H9 (cell line): ENCODE measurements around the gene KRTAP12-3. TPM values are rescaled to one million over a fixed set of nuclear protein-coding genes. Genes with fewer than 3 reads are reported as not detected.

ENCODE experiments used
- DNase-seq: peaks from one replicate; pipeline ENCODE4 v3.0.0-alpha.2; 2017
- H2AFZ ChIP-seq: one replicate; pipeline ENCODE4 v1.6.1; 2013; ENCODE audit warnings: mild to moderate bottlenecking, low read length, control low read depth, moderate library complexity
- H2AK5ac ChIP-seq: 2 replicates; pipeline ENCODE4 v1.6.1; 2013; ENCODE audit warnings: low read length, control low read depth, mixed read lengths; ENCODE audit not compliant: insufficient read length
- H2BK120ac ChIP-seq: one replicate; pipeline ENCODE4 v1.6.1; 2013; ENCODE audit warnings: low read depth, mild to moderate bottlenecking, low read length, control low read depth, inconsistent platforms; ENCODE audit not compliant: poor library complexity, severe bottlenecking
- H2BK12ac ChIP-seq: 2 replicates; pipeline ENCODE4 v1.6.1; 2013; ENCODE audit warnings: low read length, control low read depth, mixed read lengths, low read depth; ENCODE audit not compliant: insufficient read length
- H2BK15ac ChIP-seq: 2 replicates; pipeline ENCODE4 v1.6.1; 2013; ENCODE audit warnings: low read depth, low read length, control low read depth
- H2BK20ac ChIP-seq: one replicate; pipeline ENCODE4 v1.6.1; 2013; ENCODE audit warnings: low read depth, mild to moderate bottlenecking, low read length, control low read depth, inconsistent platforms; ENCODE audit not compliant: poor library complexity, severe bottlenecking
- H2BK5ac ChIP-seq: 2 replicates; pipeline ENCODE4 v1.6.1; 2013; ENCODE audit warnings: low read length, control low read depth, mixed read lengths; ENCODE audit not compliant: insufficient read length
- H3K14ac ChIP-seq: 2 replicates; pipeline ENCODE4 v1.6.1; 2013; ENCODE audit warnings: low read length, control low read depth; ENCODE audit not compliant: insufficient read depth
- H3K18ac ChIP-seq: 2 replicates; pipeline ENCODE4 v1.6.1; 2013; ENCODE audit warnings: low read depth, mild to moderate bottlenecking, mixed read lengths, low read length, control low read depth; ENCODE audit not compliant: insufficient read length
- H3K23ac ChIP-seq: 2 replicates; pipeline ENCODE4 v1.6.1; 2013; ENCODE audit warnings: low read length, control low read depth, mixed read lengths, low read depth; ENCODE audit not compliant: insufficient read length
- H3K23me2 ChIP-seq: 2 replicates; pipeline ENCODE4 v1.6.1; 2013; ENCODE audit warnings: low read depth, mild to moderate bottlenecking, mixed read lengths, low read length, control low read depth; ENCODE audit not compliant: insufficient read length, poor library complexity, severe bottlenecking
- H3K27ac ChIP-seq: 2 replicates; pipeline ENCODE4 v1.5.1; 2013; ENCODE audit warnings: low read length, control low read depth, mixed read lengths, low read depth; ENCODE audit not compliant: insufficient read length
- H3K27me3 ChIP-seq: 2 replicates; pipeline ENCODE4 v1.6.1; 2013; ENCODE audit warnings: low read length, control low read depth, inconsistent platforms; ENCODE audit not compliant: insufficient read depth
- H3K4ac ChIP-seq: 2 replicates; pipeline ENCODE4 v1.6.1; 2013; ENCODE audit warnings: low read depth, mild to moderate bottlenecking, control low read depth, inconsistent platforms, low read length, moderate library complexity
- H3K4me1 ChIP-seq: 2 replicates; pipeline ENCODE4 v1.6.1; 2013; ENCODE audit warnings: low read length, control low read depth, inconsistent platforms; ENCODE audit not compliant: insufficient read depth
- H3K4me2 ChIP-seq: 2 replicates; pipeline ENCODE4 v1.6.1; 2013; ENCODE audit warnings: low read length, control low read depth, mixed read lengths; ENCODE audit not compliant: insufficient read length, insufficient read depth
- H3K56ac ChIP-seq: 2 replicates; pipeline ENCODE4 v1.6.1; 2013; ENCODE audit warnings: low read depth, mild to moderate bottlenecking, mixed read lengths, low read length, control low read depth; ENCODE audit not compliant: insufficient read length
- H3K79me1 ChIP-seq: 2 replicates; pipeline ENCODE4 v1.6.1; 2013; ENCODE audit warnings: low read depth, mild to moderate bottlenecking, moderate library complexity, low read length, control low read depth, inconsistent platforms; ENCODE audit not compliant: insufficient read depth, poor library complexity, severe bottlenecking
- H3K79me2 ChIP-seq: 2 replicates; pipeline ENCODE4 v1.6.1; 2013; ENCODE audit warnings: low read length, control low read depth, inconsistent platforms; ENCODE audit not compliant: insufficient read depth
- H3K9ac ChIP-seq: 2 replicates; pipeline ENCODE4 v1.6.1; 2013; ENCODE audit warnings: low read length, control low read depth, mixed read lengths; ENCODE audit not compliant: insufficient read length; ENCODE audit errors: extremely low read depth
- H3K9me3 ChIP-seq: one replicate; pipeline ENCODE4 v1.6.1; 2013; ENCODE audit warnings: low read depth, low read length, inconsistent platforms; ENCODE audit not compliant: control insufficient read depth
- H3T11ph ChIP-seq: one replicate; pipeline ENCODE4 v1.6.1; 2013; ENCODE audit warnings: mild to moderate bottlenecking, low read length, control low read depth, inconsistent platforms
- H4K20me1 ChIP-seq: one replicate; pipeline ENCODE4 v1.6.1; 2013; ENCODE audit not compliant: control insufficient read depth, insufficient read length, insufficient read depth
- H4K5ac ChIP-seq: 2 replicates; pipeline ENCODE4 v1.6.1; 2013; ENCODE audit warnings: low read depth, mild to moderate bottlenecking, mixed read lengths, low read length, control low read depth; ENCODE audit not compliant: insufficient read length
- H4K8ac ChIP-seq: replicated peaks from 2 replicates; pipeline ENCODE4 v1.6.1; 2013; ENCODE audit warnings: low read length, control low read depth, mixed read lengths, low read depth; ENCODE audit not compliant: insufficient read length
- H4K91ac ChIP-seq: 2 replicates; pipeline ENCODE4 v1.6.1; 2013; ENCODE audit warnings: low read depth, mild to moderate bottlenecking, moderate library complexity, mixed read lengths, low read length, control low read depth; ENCODE audit not compliant: insufficient read length
- H3K27ac Mint-ChIP-seq, 3 experiments: 2 replicates in 2 of 3; 3 replicates in 1 of 3; pipeline ENCODE4 v1.8.0; 2020 to 2021; ENCODE audit warnings: mixed read lengths in 3 of 3, mild to moderate bottlenecking in 1 of 3, moderate library complexity in 1 of 3
- H3K27me3 Mint-ChIP-seq: 2 replicates; pipeline ENCODE4 v1.8.0; 2021; ENCODE audit warnings: low read depth, mild to moderate bottlenecking, moderate library complexity, mixed read lengths
- H3K36me3 Mint-ChIP-seq, 3 experiments: 2 replicates in 2 of 3; 3 replicates in 1 of 3; pipeline ENCODE4 v1.8.0; 2020 to 2021; ENCODE audit warnings: low read depth in 3 of 3, mixed read lengths in 3 of 3; ENCODE audit not compliant: insufficient read depth in 1 of 3
- H3K4me1 Mint-ChIP-seq, 2 experiments: 2 replicates each; pipeline ENCODE4 v1.8.0; 2020; ENCODE audit warnings: mixed read lengths in 2 of 2
- H3K4me3 Mint-ChIP-seq, 2 experiments: 2 replicates in 1 of 2; 3 replicates in 1 of 2; pipeline ENCODE4 v1.8.0; 2020 to 2021; ENCODE audit warnings: mild to moderate bottlenecking in 2 of 2, mixed read lengths in 2 of 2, moderate library complexity in 1 of 2
- H3K9me3 Mint-ChIP-seq, 2 experiments: 2 replicates in 1 of 2; 3 replicates in 1 of 2; pipeline ENCODE4 v1.8.0; 2020; ENCODE audit warnings: mild to moderate bottlenecking in 2 of 2, mixed read lengths in 2 of 2, moderate library complexity in 1 of 2
- CTCF ChIP-seq: fragments of 200-600 bp; sonication (generic); conservative IDR thresholded peaks from 3 replicates; pipeline ENCODE4 v1.8.0; 2021; ENCODE audit warnings: antibody characterized with exemption, mild to moderate bottlenecking
- WGBS: extraction: QIAGEN DNeasy Blood & Tissue Kit; methylation state at CpG from one replicate; pipeline ENCODE4 v1.1.7; 2013; ENCODE audit warnings: missing lambda C conversion rate, low lambda C conversion rate, mixed read lengths; ENCODE audit not compliant: insufficient read length; ENCODE audit errors: extremely low coverage; 5-methylcytosine and 5-hydroxymethylcytosine counted together
- total RNA-seq: library from RNA; stranded (reverse); gene quantifications from 2 replicates; pipeline ENCODE4 v1.2.1, GENCODE V29; 2021

KRTAP12-3 gene
- total RNA-seq, 1 experiment from 2014 or later: not detected

- no peak within 1 kb of the TSS for H3K27ac ChIP-seq
- no peak within 1 kb of the TSS for H3K14ac ChIP-seq
- H3K79me2 ChIP-seq: no peaks in the 10 kb centered on the region
- peak; percentile 22 for DNase-seq
- no peak within 1 kb of the TSS for H2BK5ac ChIP-seq
- H2BK12ac ChIP-seq: no peak within 1 kb of the TSS
- Mint-ChIP-seq H3K9me3 (peaks cover 0 to 4% of the 10 kb centered on the region in 2 experiments; a peak in 2 of 5 replicates), H3K4me3 (no peak within 1 kb of the TSS; a peak in 1 of 5 replicates), H3K36me3 (no peaks in the 10 kb centered on the region), H3K27me3 (peaks cover 33% of the 10 kb centered on the region), H3K27ac (no peak within 1 kb of the TSS; a peak in 2 of 7 replicates), H3K4me1 (peaks cover 19 to 26% of the 10 kb centered on the region in 2 experiments)
- H3K4me2 ChIP-seq: no peak within 1 kb of the TSS
- no peak within 1 kb of the TSS for H3K56ac ChIP-seq
- no peak within 1 kb of the TSS for H2BK20ac ChIP-seq
- no peak within 1 kb of the TSS for H4K8ac ChIP-seq
- H3K18ac ChIP-seq: no peak within 1 kb of the TSS
- no peak within 1 kb of the TSS for H3K4ac ChIP-seq
- H4K5ac ChIP-seq: no peak within 1 kb of the TSS
- no peaks in the 10 kb centered on the region for H3K79me1 ChIP-seq
- peaks cover 5% of the 10 kb centered on the region; the same call in 1 of the 2 replicates for H3K4me1 ChIP-seq
- no peak within 1 kb of the TSS for H3T11ph ChIP-seq
- H3K9me3 ChIP-seq: no peaks in the 10 kb centered on the region
- no peak within 1 kb of the TSS for H4K91ac ChIP-seq
- no peaks in the 10 kb centered on the region for H3K23me2 ChIP-seq
- no CpG with 5 or more reads among the region's 23 CpGs for WGBS
- TF ChIP-seq CTCF: no peak
- no peak within 1 kb of the TSS for H2BK15ac ChIP-seq
- H2BK120ac ChIP-seq: no peak within 1 kb of the TSS
- no peak within 1 kb of the TSS for H2AFZ ChIP-seq
- H2AK5ac ChIP-seq: no peak within 1 kb of the TSS
- no peak within 1 kb of the TSS for H3K9ac ChIP-seq
- H4K20me1 ChIP-seq: no peaks in the 10 kb centered on the region
- H3K23ac ChIP-seq: no peak within 1 kb of the TSS
- H3K27me3 ChIP-seq: no peaks in the 10 kb centered on the region
These were observed 24.3 kb downstream of the KRTAP12-3 start, which contains the start of gene KRTAP12-1 for GRCh38 chr21:44681861-44682579. KRTAP12-1 (minus strand) TSS chr21:44682163; CDS start chr21:44682123, 40 bp downstream.
